ENCODE results near the gene CLK3. TPM values are rescaled to one million over a fixed set of nuclear protein-coding genes. Genes with fewer than 3 reads are reported as not detected.

The CLK3 gene
- total RNA-seq, 1 experiment from 2014 or later, result 56.2 TPM

DNA sequence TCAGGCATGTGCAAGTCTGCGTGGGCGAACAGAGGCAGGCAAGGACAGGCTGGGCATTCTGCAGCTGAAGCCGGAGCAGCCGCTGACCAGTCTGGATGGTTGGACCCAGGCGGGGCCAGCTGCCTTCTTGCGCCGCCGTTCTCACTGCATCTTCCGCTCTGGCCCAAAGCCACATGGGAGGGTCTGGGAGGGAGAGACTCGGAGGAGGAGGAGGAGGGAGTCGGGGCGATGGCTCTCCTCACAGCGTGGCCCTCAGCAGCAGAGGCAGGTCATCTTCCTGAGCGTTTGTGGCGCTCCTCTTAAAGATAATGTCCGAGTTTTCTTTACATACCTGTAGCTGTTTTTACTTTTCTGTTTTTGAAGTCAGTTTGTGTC is 5.9 kb downstream of the CLK3 start:
- no peaks in the 10 kb centered on the region for H3K9me2 ChIP-seq (replicated peaks; ENCODE audit: low read length)
- H3K4me1 ChIP-seq (ENCODE audit: insufficient read depth, low read length), result peaks cover 16% of the 10 kb centered on the region
- intact Hi-C loops (cut with micrococcal nuclease), result no loop called here
- no peaks in the 10 kb centered on the region for H3K9me3 ChIP-seq (ENCODE audit: low read length)
- peaks cover 60% of the 10 kb centered on the region for H3K79me2 ChIP-seq (ENCODE audit: low read length)
- H3K27ac ChIP-seq (ENCODE audit: low read length), result no peak overlapping the region
- H3K27me3 ChIP-seq (ENCODE audit: low read length), result no peaks in the 10 kb centered on the region
- H3K4me2 ChIP-seq (ENCODE audit: low read length), result no peak overlapping the region
- no peak overlapping the region for H2AFZ ChIP-seq (ENCODE audit: low read length)
- no peak overlapping the region for H3K4me3 ChIP-seq (ENCODE audit: low read length)
- ATAC-seq (no peak), DNase-seq (no peak)
- H3K9ac ChIP-seq (ENCODE audit: low read length), result no peak overlapping the region
- peaks cover 69% of the 10 kb centered on the region for H3K36me3 ChIP-seq (ENCODE audit: low read depth, low read length)
- ChIA-PET CTCF (no interaction called here), POLR2A (ENCODE audit: unreplicated experiment) (no interaction called here)
- peaks cover 44% of the 10 kb centered on the region for H4K20me1 ChIP-seq (ENCODE audit: low read length)
- no peaks in the 10 kb centered on the region for H3F3A ChIP-seq (ENCODE audit: low read length, unreplicated experiment)
- TF ChIP-seq EZH2 (IDR thresholded peaks at IDR 0.05; ENCODE audit: low read length, unreplicated experiment), result no peak
- TF ChIP-seq EZH2phosphoT487 (IDR thresholded peaks at IDR 0.05; ENCODE audit: borderline replicate concordance, low read length), result no peak
- TF ChIP-seq, protein P1, sequence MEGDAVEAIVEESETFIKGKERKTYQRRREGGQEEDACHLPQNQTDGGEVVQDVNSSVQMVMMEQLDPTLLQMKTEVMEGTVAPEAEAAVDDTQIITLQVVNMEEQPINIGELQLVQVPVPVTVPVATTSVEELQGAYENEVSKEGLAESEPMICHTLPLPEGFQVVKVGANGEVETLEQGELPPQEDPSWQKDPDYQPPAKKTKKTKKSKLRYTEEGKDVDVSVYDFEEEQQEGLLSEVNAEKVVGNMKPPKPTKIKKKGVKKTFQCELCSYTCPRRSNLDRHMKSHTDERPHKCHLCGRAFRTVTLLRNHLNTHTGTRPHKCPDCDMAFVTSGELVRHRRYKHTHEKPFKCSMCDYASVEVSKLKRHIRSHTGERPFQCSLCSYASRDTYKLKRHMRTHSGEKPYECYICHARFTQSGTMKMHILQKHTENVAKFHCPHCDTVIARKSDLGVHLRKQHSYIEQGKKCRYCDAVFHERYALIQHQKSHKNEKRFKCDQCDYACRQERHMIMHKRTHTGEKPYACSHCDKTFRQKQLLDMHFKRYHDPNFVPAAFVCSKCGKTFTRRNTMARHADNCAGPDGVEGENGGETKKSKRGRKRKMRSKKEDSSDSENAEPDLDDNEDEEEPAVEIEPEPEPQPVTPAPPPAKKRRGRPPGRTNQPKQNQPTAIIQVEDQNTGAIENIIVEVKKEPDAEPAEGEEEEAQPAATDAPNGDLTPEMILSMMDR (conservative IDR thresholded peaks at IDR 0.05; ENCODE audit: low read depth, low read length), result no peak
- no TSS peak for BruUV-seq (replicated peaks)

DNA sequence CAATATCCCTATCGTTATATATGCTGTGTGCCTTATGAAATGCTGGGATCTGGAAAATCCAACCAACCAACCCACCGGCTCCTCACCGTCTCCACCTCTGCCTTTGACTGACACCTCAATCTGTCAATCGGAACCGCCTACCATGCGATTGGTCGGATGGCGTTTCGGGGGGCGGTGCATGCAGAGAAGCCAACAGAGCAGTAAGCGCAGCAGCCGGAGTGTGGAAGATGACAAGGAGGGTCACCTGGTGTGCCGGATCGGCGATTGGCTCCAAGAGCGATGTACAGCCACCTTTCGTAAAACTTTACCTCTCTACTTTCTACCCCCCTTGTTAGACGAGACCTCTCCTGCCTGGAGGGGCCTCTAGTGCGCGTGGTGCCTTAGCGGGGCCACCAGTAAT is 6.3 kb downstream of the CLK3 start:
- H4K20me1 ChIP-seq (ENCODE audit: low read length), result peaks cover 40% of the 10 kb centered on the region
- ATAC-seq (no peak), DNase-seq (no peak)
- H3K9me2 ChIP-seq (replicated peaks; ENCODE audit: low read length), result no peaks in the 10 kb centered on the region
- H3K9ac ChIP-seq (ENCODE audit: low read length), result no peak overlapping the region
- no peak overlapping the region for H3K27ac ChIP-seq (ENCODE audit: low read length)
- ChIA-PET CTCF (no interaction called here), POLR2A (ENCODE audit: unreplicated experiment) (no interaction called here)
- H3K36me3 ChIP-seq (ENCODE audit: low read depth, low read length), result peaks cover 70% of the 10 kb centered on the region
- H2AFZ ChIP-seq (ENCODE audit: low read length), result no peak overlapping the region
- H3K4me1 ChIP-seq (ENCODE audit: insufficient read depth, low read length), result peaks cover 13% of the 10 kb centered on the region
- no peaks in the 10 kb centered on the region for H3F3A ChIP-seq (ENCODE audit: low read length, unreplicated experiment)
- H3K4me2 ChIP-seq (ENCODE audit: low read length), result no peak overlapping the region
- intact Hi-C loops (cut with micrococcal nuclease), result no loop called here
- no peaks in the 10 kb centered on the region for H3K9me3 ChIP-seq (ENCODE audit: low read length)
- BruUV-seq (replicated peaks), result no TSS peak
- no peaks in the 10 kb centered on the region for H3K27me3 ChIP-seq (ENCODE audit: low read length)
- TF ChIP-seq EZH2phosphoT487 (IDR thresholded peaks at IDR 0.05; ENCODE audit: borderline replicate concordance, low read length) (no peak), EZH2 (IDR thresholded peaks at IDR 0.05; ENCODE audit: low read length, unreplicated experiment) (no peak)
- TF ChIP-seq, protein P1 (conservative IDR thresholded peaks at IDR 0.05; ENCODE audit: low read depth, low read length), result no peak
- H3K79me2 ChIP-seq (ENCODE audit: low read length), result peaks cover 56% of the 10 kb centered on the region
- no peak overlapping the region for H3K4me3 ChIP-seq (ENCODE audit: low read length)

DNA sequence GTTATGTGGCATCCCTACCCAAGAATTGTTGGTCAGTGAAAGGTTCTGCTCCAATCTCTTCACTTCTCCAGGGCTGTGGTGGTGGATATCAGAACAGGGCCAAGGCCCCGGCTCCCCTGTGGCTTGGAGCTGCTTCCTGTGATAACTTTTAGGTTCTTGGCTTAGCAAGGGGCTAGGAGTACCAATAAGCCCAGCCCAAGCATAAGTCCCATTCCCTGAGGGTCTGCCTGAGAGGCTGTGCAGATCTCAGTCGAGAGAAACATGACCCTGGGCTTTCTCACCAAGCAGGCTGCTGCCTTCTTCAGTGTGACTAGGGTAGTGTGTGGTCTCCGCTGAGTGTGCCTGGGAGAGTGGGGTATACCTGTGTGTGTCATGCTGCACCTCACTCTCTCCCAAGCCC is 7.1 kb downstream of the CLK3 start:
- Histone ChIP-seq H3K9ac (ENCODE audit: low read length) (no peak overlapping the region), H3K9me2 (replicated peaks; ENCODE audit: low read length) (no peaks in the 10 kb centered on the region), H3F3A (ENCODE audit: low read length, unreplicated experiment) (no peaks in the 10 kb centered on the region), H3K27me3 (ENCODE audit: low read length) (no peaks in the 10 kb centered on the region), H3K36me3 (ENCODE audit: low read depth, low read length) (peaks cover 77% of the 10 kb centered on the region), H4K20me1 (ENCODE audit: low read length) (peaks cover 32% of the 10 kb centered on the region), H3K79me2 (ENCODE audit: low read length) (peaks cover 47% of the 10 kb centered on the region), H3K9me3 (ENCODE audit: low read length) (no peaks in the 10 kb centered on the region), H2AFZ (ENCODE audit: low read length) (no peak overlapping the region), H3K4me1 (ENCODE audit: insufficient read depth, low read length) (peaks cover 5% of the 10 kb centered on the region), H3K4me3 (ENCODE audit: low read length) (no peak overlapping the region), H3K4me2 (ENCODE audit: low read length) (no peak overlapping the region), H3K27ac (ENCODE audit: low read length) (no peak overlapping the region)
- ChIA-PET POLR2A (ENCODE audit: unreplicated experiment) (no interaction called here), CTCF (no interaction called here)
- DNase-seq (no peak), ATAC-seq (no peak)
- intact Hi-C loops (cut with micrococcal nuclease), result no loop called here
- TF ChIP-seq, protein P1 (conservative IDR thresholded peaks at IDR 0.05; ENCODE audit: low read depth, low read length), result no peak
- no peak for TF ChIP-seq EZH2phosphoT487 (IDR thresholded peaks at IDR 0.05; ENCODE audit: borderline replicate concordance, low read length)
- no peak for TF ChIP-seq EZH2 (IDR thresholded peaks at IDR 0.05; ENCODE audit: low read length, unreplicated experiment)
- BruUV-seq (replicated peaks), result no TSS peak
